LoVo (cell line): ENCODE results near the gene DDX24.

Experiments used
- DNase-seq: peaks from one replicate; pipeline ENCODE4 v3.0.0-alpha.2; 2016; ENCODE audit warnings: low spot score

DDX24 gene

GRCh38 chr14:94114589-94115057, 33.6 kb upstream of the DDX24 start:
- DNase-seq: no peak

- no peak for DNase-seq
Measured at GRCh38 chr14:94113908-94114588, 33.0 kb upstream of the DDX24 start.

GRCh38 chr14:94113490-94113889, 32.5 kb upstream of the DDX24 start:
- no peak for DNase-seq

GRCh38 chr14:94113073-94113472, 32.1 kb upstream of the DDX24 start:
- DNase-seq: no peak

DNA sequence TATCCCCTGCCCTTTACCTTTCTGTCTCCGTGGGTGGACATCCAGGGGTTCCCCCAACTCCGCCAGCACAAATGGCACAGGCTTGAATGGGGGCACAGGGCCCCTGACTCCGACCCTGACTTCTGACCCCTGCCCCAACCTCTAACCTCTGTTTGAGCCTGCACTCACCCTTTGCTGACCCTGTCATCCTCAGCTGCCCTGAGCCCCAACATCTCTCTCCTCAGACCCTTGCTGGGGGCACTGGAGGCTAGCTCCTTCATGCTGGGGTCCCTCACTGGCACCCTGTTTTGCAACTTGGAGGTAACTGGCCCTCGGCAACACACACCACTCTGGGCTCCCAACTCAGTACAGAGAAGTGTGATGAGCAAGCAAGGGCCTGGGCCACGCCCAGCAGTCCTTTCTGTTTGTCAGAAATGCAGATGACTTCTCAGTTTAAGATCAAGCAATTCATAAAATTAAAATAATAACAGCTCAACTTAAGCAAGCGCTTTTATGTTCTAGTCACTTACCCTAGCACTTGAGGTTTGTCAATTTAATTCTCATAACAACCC, 31.6 kb upstream of the DDX24 start:
- DNase-seq: no peak

GRCh38 chr14:94111276-94112095, 30.5 kb upstream of the DDX24 start:
- DNase-seq: no peak

GRCh38 chr14:94110552-94111181, 29.7 kb upstream of the DDX24 start, which contains the start of gene IFI27:
Gene IFI27, plus strand, starts transcription at chr14:94110736.
- DNase-seq: peak; percentile 86

- DNase-seq: no peak
Measured at GRCh38 chr14:94109915-94110250, 28.9 kb upstream of the DDX24 start.

- no peak for DNase-seq
Measured at GRCh38 chr14:94104731-94105130, 23.7 kb upstream of the DDX24 start.

DNA sequence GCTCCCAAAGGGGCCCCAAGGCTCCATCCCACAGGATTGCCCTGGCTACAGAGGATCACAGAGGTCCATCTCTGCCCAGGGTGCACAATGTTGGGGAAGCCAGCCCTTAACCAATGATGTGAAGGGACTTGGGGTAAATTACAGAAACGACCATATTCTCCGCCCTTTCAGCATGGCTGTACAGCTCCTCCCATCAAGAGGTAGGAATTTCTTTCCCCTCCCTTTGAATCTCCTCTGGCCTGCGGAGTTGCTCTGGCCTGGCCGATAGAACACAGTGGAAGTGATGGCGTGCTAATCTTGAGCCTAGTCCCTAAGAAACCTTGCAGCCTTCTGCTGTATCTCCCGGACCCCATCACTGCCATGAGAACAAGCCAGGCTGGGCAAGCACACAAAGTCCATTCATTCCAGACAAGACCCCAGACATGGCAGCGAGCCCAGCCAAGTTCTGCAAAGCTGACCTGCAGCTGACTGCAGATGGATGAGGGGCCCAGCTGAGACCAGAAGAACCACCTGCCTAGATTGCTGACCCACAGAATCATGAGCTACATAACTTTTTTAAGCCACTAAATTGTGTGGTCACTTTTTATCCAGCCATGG, 22.6 kb upstream of the DDX24 start:
- DNase-seq: no peak

DNA sequence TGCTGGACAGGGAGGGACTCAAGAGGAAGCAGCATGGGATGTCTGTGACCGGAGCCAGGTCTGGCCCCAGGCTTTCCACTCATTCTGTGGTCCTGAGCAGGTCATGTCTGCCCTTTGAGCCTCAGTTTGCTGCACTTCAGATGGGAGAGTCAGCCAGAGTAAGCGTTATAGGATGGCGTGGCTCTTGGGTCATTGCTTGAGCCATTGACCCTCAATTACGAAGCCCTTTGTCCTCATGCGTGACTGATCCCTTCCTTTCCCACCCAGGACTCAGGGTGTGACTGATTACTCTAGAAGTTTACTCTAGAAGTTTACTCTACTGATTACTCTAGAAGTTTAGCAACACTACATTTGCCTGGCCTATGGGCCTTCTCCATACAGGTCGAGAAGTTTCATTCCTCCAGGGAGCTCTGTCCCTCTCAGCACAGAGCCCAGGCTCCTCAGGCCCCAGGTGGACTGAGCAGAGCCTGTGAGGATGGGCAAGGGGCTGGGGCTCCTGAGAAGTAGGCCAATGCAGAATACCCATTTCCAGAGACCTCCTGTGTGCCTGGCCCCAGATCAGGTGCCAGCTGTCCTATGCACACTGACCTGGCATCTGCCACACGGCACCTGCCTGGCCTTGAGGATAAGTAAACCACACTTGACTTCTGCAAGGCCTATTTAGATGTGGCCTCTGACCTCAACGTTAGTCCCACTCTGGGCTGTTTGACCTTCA, 21.9 kb upstream of the DDX24 start:
- no peak for DNase-seq

DNA sequence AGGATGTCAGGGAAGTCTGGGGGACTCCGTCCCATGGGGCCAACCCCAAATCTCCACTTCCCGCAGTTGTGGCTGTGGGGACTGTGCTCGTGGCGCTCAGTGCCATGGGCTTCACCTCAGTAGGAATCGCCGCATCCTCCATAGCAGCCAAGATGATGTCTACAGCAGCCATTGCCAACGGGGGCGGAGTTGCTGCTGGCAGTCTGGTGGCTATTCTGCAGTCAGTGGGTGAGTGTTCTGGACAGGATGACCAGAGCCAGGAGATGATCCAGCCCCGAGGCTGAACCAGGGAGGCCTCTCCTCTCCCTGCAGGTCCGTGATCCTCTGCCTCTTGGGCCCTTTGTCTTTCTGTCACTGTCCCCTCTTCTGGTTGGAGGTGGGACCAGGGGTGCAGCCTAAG, 20.7 kb upstream of the DDX24 start:
- no peak for DNase-seq

DNA sequence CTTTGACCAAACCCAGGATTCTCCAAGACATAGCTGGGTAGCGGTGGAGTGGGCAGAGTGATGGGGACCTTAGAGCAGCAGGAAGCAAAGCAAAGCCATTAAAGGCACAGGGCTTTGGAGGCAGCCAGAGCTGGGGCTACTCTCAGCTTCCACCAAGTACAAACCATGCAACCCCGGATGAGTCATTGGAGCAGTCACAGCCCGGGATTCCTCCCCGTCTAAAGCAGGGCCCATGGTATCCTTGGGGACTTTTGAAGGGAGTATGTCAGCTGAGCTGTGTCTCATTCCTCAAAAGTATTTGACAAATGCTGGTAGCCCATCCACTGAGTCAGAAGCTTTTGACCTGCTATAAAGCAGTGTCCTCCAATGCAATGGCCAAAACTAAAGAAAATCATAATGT, 19.8 kb upstream of the DDX24 start:
- no peak for DNase-seq

DNA sequence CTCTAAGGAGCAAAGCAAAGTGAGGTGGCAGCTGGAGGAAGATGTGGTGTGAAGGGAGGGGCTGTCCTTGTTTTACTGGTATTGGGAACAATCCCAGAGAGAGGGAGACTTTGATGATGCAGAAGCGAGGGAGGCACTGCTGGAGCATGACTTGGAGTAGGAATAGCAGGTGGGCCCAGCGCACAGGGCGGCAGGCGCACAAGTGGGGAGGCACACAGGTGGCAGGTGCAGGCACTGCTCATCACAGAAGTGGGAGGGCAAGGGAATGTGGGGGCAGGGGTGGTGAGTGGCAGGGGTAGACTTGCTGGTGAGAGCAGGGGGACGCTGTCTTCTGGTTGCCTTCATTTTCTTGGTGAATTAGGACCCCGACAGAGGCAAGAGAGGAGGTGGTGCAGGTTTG, 18.0 kb upstream of the DDX24 start:
- DNase-seq: no peak

GRCh38 chr14:94098326-94098992, 17.5 kb upstream of the DDX24 start:
- DNase-seq: no peak

- no peak for DNase-seq
Measured at GRCh38 chr14:94097091-94097490, 16.1 kb upstream of the DDX24 start.

DNA sequence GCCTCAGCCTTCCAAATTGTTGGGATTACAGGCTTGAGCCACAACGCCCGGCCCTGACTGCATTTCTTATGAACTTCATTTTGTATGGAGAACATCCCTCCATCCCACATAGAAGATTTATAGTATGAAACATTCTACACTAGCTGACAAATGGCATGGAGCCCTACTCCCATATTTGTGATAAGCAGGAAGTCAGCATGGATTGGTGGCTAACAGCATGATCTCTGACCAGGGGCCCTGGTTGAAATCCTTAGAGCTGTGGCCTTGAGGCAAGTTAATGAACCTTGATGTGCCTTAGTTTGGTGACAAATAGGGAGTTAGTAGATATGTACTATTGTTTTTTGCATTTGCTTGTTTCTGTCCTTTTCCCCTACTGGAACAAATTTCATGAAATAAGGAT, 12.4 kb upstream of the DDX24 start:
- DNase-seq: no peak

- no peak for DNase-seq
Measured at GRCh38 chr14:94089479-94089878, 8.5 kb upstream of the DDX24 start.

GRCh38 chr14:94088516-94088915, 7.5 kb upstream of the DDX24 start:
- no peak for DNase-seq

DNA sequence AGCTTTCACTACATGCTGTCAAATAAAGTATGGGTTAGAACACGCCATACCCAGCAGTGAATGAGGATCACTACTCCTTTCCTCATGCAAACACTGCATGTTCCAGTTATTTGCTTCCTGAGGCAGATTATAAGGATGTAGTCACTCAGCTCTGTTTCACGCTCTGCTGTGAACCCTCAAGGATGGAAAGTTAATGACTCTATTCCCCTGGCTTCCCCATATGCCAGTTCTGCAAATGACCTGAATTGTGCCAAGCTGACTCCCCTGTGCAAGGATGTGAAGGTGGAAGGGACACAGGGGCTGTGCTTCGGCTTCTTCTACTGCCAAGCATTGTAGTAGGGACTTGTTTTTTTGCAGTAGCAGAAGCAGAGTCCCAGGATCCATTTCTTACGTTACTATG, 6.9 kb upstream of the DDX24 start:
- DNase-seq: no peak

DNA sequence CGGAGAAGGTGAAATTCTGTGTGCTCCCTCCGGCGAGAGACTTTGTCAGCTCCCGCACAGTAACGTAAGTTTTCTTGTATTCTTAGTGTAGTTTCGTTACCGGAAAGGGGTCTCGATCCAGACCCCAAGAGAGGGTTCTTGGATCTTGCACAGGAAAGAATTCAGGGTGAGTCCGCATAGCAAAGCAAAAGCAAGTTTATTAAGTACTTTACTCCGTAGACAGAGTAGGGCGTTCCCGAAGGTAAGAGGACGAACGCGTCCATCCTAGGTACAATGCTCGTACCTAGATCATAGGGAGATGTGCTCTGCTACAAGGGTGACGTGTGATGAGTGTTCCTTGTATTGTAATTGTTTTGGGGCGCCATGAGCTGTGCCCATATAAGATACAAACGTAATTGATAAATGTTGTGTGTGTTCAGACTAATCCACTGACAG, 401 bp upstream of the DDX24 start:
- no peak for DNase-seq
